ENCODE data around the gene HEPACAM.

HEPACAM gene

GRCh38 chr11:124870430-124870829 lies 65.4 kb downstream of the HEPACAM start:
- TF ChIP-seq TAF1 (IDR thresholded peaks at IDR 0.05; ENCODE audit: borderline replicate concordance, low read depth, low read length) (no peak), POLR2AphosphoS5 (IDR thresholded peaks at IDR 0.05; ENCODE audit: low read depth, low read length) (no peak), POLR2A (IDR thresholded peaks at IDR 0.05; ENCODE audit: low read depth, low read length) (no peak)
- no peak for FAIRE-seq
- DNase-seq (ENCODE audit: insufficient read length) = no peak

- FAIRE-seq = no peak
- DNase-seq (ENCODE audit: insufficient read length) = no peak
Measured at GRCh38 chr11:124869856-124870387, 65.9 kb downstream of the HEPACAM start.

GRCh38 chr11:124869331-124869730 lies 66.5 kb downstream of the HEPACAM start:
- TF ChIP-seq POLR2A (IDR thresholded peaks at IDR 0.05; ENCODE audit: low read depth, low read length) = no peak
- no peak for TF ChIP-seq POLR2AphosphoS5 (IDR thresholded peaks at IDR 0.05; ENCODE audit: low read depth, low read length)
- TF ChIP-seq TAF1 (IDR thresholded peaks at IDR 0.05; ENCODE audit: borderline replicate concordance, low read depth, low read length) = no peak
- FAIRE-seq = no peak
- no peak for DNase-seq (ENCODE audit: insufficient read length)

More at GRCh38 chr11:124869856-124870387, 65.9 kb downstream of the HEPACAM start:
- TF ChIP-seq POLR2AphosphoS5 (IDR thresholded peaks at IDR 0.05; ENCODE audit: low read depth, low read length) (no peak), TAF1 (IDR thresholded peaks at IDR 0.05; ENCODE audit: borderline replicate concordance, low read depth, low read length) (no peak), POLR2A (IDR thresholded peaks at IDR 0.05; ENCODE audit: low read depth, low read length) (no peak)

Measured in GM12892 (cell line).